ENCODE results near the gene S100A11.

The S100A11 gene

DNA sequence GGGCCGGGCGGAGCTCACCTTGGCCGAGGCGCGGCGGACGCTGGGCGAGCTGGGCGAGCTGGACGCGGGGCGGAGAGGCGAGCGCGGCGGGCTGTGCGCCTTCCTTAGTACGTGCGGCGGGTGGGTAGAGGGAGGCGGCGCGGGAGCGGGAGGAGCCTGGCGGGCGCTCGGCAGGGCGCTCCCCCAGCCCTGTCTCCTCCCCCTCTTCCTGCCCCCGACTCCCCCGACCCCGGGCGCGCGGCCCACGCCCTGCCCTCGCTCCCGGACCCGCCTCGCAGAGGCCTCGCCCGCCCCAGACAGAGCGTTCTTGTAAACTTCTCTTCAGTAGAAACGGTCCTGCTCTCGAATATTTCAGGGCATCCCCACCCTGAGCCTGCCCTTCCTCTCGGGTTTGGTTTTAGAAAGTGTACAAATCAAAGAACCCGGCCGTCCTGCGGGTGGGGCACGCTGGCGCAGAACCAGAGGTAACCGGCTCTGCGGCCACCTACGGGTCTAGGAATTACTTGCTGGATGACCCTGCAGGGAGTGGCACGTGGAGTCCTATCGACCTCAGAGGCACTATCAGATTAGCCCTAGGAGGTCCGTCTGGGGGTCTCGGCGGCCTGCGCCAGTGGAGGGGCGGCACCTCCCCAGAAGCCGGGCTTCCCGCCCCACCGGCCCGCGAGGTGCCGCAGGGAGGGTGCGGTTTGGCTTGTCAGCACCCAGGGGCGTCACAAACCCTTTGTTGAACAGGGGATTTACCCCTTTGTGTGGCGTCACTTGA, 42.9 kb downstream of the S100A11 start, which contains the start of gene S100A10:
S100A10 (minus strand) TSS at position 126 of the 763 bp plus-strand sequence. CDS start 7,629 bp downstream, outside the sequence.
- peak; percentile 81 for DNase-seq (ENCODE audit: low read depth, low spot score)
- in situ Hi-C loops (cut with HindIII; ENCODE audit: low sequenced_read_pairs) = no loop called here
- no peak for TF ChIP-seq CTCF (IDR thresholded peaks at IDR 0.05; ENCODE audit: low read depth, low read length)
- H3K4me3 ChIP-seq (ENCODE audit: low read depth, low read length) = peak within 1 kb of the TSS; percentile 97

GRCh38 chr1:151993084-151993733, 43.6 kb downstream of the S100A11 start:
- no peak for TF ChIP-seq CTCF (IDR thresholded peaks at IDR 0.05; ENCODE audit: low read depth, low read length)
- in situ Hi-C loops (cut with HindIII; ENCODE audit: low sequenced_read_pairs) = no loop called here
- peak overlapping the region; percentile 97 for H3K4me3 ChIP-seq (ENCODE audit: low read depth, low read length)
- DNase-seq (ENCODE audit: low read depth, low spot score) = no peak

DNA sequence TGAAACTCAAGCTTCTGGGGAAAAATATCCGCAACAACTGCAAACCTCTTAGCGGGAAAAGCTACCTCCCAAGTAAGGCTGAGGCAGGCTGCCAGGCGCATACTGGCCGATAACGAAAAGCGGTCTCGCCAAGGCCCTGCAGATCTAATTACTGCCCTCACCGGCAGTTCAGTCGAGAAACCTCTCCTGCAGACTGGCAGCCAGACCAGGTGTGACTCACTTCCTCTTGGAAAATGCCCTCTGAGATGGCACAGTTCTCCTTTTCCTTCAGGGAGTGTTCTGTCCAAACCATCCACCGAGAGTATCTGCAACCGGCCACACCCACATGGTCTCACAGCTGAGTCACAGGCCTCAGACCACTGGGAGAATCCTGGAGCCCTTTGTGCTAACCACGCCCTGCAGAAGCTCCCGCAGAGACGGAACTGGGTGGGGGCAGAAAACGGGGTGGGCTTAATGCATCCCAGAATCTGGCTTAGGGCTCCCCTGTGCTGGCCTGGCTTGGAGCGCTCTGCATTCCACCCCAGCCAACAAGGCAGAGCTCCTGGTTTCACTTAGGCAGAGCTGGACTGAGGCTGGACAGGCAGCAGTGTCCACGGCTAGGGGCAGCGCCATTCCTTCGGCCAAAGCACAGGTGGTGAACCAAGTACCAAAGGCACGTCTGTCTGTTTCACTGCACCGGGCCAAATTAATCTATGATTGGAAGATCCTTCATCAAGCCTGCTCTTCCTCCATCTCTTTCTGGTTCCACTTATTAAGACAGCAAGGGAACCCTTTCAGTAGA, 44.3 kb downstream of the S100A11 start:
- TF ChIP-seq CTCF (IDR thresholded peaks at IDR 0.05; ENCODE audit: low read depth, low read length) = no peak
- peak overlapping the region; percentile 97 for H3K4me3 ChIP-seq (ENCODE audit: low read depth, low read length)
- peak; percentile 96 for DNase-seq (ENCODE audit: low read depth, low spot score)
- in situ Hi-C loops (cut with HindIII; ENCODE audit: low sequenced_read_pairs) = no loop called here

DNA sequence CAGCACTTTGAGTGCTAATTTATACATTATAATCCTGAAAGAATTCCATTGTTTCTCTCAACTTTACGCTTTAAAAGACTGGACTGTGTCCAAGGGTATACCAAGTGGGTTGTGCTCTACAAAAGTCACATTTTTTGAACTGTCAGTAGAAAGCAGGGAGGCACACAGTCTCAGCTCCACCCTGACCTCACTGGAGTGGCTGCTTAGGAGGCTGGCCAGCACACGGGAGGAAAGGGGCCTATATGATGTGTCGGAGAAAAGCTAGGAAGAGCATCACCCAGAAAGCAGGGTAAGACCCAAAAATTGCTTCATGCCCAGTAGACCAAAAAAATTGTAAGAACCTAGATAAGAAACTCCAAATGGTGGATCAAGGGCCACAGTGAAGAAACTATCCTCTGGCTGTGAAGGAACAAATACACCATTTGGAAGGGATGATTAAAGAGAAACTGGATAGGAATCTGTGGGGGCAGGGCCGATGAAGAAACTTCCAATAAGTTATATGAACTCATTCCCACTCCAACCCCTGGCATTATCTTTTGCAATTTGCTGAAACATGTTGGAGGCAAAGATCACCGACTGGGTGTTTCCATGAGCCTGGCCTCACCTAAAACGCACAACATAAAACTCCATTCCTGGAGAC, 45.0 kb downstream of the S100A11 start:
- TF ChIP-seq CTCF (IDR thresholded peaks at IDR 0.05; ENCODE audit: low read depth, low read length) = no peak
- DNase-seq (ENCODE audit: low read depth, low spot score) = no peak
- peak overlapping the region; percentile 97 for H3K4me3 ChIP-seq (ENCODE audit: low read depth, low read length)
- in situ Hi-C loops (cut with HindIII; ENCODE audit: low sequenced_read_pairs) = no loop called here

GRCh38 chr1:151990856-151991198, 46.0 kb downstream of the S100A11 start:
- in situ Hi-C loops (cut with HindIII; ENCODE audit: low sequenced_read_pairs) = no loop called here
- TF ChIP-seq CTCF (IDR thresholded peaks at IDR 0.05; ENCODE audit: low read depth, low read length) = no peak
- DNase-seq (ENCODE audit: low read depth, low spot score) = peak; percentile 81
- peak overlapping the region; percentile 97 for H3K4me3 ChIP-seq (ENCODE audit: low read depth, low read length)
